GM18508 (cell line): Measurements from ENCODE around the gene HABP4.

Source experiments
- ATAC-seq: cut with Tn5 transposase; IDR thresholded peaks from one replicate; pipeline ENCODE4 v1.9.1; 2021; ENCODE audit warnings: moderate number of reproducible peaks; ENCODE audit not compliant: insufficient read depth, unreplicated experiment

HABP4 gene

DNA sequence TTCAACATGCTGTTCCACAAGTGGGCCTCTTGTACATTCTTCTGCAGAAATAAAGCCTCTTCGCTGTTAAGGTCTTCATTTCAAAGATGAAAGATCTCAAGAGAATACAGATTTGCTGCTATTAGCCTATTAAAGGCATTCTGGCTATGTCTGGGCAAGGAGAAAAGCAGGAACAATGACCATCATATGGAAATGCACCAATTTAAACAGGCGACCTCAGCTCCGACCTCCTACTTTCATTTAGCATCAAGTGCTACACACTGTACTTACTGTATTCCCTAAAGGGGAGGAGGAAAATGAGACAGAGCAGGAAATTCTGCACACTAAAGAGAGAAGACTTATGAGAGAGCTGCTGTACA lies 64.8 kb downstream of the HABP4 start:
- no peak for ATAC-seq

DNA sequence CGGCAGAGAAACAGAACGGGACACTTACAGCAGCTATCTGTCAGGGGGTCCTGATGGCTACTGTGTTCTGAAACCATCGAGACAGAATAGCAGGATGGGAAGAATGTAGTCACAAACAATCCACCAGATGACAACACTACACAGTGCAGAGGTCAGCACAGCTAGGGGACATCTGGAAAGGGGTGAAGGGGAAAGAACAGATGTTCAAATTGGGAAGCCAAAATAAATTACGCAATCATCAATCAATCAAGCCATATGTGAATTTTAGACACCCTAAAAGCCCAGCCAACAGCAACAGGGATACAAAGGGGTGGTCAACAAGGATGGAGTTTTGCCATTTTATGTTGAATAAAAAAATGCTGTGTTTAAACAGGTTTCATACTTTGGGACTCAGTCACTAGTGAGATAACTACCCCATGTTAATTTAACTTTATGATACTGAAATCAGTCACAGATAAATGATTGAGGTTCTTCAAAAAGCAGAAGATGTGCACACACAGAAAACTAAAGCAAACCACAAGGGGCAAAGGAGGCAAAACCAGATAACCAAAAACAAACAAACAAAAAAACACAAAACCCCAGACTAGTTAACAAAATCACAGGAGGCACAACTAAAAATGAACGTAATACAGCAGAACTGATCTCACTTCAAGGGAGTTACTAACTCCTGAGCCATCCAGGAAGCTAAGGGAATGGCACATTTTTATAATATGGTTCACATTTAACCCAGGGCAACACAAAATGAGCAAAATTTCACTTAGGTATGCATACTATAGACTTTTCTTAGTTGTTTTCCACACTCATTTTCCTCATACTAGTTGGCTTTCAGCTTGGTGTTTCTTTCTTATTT lies 65.9 kb downstream of the HABP4 start:
- no peak for ATAC-seq

DNA sequence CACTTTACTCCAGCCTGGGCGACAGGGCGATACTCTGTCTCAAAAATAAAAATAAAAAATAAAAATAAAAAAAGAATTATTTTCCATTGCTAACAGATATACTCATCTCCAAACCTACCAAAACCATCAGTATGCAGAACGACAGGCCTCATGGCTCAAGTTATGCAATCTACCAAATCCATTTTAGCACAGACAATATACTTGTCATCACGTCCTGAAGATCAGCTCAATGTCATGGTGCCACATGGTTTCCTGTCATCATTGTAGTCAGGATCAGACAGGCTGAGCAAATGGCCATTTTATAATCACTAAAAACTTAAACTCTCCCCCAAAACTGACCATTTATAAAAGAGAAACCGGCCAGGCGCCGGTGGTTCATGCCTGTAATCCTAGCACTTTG lies 69.1 kb downstream of the HABP4 start:
- no peak for ATAC-seq

DNA sequence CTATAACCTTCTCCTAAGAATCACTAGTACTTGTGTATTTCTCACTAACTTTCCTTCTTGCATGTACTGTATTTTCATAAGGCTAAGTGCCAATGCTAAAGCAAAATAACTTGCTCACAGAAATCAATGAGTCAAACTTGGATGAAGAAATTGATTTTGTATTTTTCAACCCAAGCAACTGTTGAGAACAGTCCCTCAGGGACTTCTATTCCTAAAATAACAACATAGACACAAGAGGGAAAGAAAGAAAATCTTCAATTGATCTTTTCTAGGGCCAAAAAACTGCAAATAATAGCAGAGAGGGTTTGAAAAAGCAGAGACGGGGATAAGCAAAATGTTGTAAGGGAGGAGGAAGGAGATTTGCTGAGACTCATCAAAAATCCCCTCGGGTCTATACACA lies 69.8 kb downstream of the HABP4 start:
- ATAC-seq, result no peak

DNA sequence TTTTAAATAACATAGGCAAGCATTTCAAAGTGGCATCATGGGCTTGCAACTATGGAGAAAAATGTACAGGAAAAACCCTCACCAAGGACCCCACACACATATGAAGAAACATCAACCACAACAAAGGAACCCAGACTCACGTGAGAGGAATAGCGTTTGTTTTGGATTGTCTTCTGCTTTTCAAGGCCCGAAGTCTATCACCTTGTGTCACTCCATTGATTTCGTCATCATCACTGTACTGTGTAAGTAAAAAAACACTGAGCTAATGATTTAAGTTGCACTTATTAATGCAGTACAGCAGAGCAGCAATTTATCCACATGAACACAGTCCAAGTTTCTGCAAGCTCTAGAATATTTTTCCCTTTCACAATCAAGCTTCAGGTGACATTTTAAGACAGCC lies 72.4 kb downstream of the HABP4 start:
- no peak for ATAC-seq

DNA sequence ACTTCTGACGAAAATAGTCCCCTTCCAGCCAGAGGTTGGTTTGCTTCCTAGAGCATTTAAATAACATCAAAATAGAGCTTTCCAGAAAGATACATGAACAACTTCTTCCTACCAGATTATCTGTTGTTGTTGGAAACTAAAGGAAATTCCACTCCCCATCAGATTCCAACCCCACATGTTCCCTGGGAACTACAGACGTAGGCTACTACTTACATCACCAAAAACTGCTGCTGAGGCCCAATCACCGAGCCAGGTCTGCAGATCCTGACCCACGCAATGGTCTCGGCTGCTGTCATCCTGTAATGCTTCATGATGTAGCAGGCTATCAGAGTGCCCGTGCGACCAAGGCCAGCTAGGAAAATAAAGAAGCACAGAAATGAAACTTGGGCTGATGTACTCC lies 73.4 kb downstream of the HABP4 start:
- ATAC-seq, result no peak

DNA sequence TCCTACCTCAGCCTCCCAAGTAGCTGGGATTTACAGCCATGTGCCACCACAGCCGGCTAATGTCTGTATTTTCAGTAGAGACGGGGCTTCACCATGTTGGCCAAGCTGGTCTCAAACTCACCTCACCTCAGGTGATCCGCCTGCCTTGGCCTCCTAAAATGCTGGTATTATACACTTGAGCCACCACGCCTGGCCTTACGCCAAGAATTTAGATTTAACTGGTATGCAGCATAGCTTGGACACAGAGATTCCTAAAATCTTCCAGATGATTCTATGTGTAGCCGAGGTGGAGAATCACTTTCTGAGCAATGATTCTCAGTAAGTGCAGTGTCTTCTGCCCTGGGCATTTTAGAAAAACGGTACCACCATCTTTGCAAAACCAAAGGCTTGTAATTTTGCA lies 74.1 kb downstream of the HABP4 start:
- no peak for ATAC-seq

DNA sequence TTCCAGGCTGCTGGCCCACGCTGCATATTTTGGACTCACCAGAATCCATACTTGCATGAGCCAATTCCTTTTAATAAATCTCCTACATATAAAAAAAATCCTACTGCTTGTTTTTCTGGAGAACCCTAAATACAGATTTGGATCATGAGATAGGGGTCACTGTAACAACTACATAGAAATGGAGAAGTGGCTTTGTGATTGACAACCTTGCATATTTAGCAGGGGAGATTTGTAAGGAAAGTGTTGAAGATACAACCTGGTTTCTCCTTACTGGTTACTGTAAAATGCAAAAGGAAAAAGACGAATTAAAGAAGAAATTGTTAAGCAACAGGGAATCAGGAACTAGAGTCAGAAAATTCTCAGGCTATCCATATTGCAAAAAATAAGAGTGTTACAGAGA lies 74.8 kb downstream of the HABP4 start:
- ATAC-seq, result no peak

DNA sequence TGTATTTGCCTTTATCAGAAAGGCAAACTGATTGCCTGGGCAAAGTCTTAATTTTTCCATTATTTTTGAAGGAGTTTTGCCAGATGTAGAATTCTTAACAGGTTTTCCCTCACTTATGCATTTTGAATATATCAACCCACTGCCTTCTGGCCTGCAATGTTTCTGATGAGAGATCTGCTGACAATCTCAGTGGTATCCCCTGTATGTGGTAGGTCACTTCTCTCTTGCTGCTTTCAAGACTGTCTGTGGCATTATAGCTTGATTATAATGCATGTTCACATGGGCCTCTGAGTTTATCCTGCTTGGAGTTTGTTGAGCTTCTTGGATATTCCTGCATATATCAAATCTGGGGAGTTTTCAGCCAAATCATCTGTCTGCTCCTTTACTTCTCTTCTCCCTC lies 82.2 kb downstream of the HABP4 start:
- no peak for ATAC-seq

DNA sequence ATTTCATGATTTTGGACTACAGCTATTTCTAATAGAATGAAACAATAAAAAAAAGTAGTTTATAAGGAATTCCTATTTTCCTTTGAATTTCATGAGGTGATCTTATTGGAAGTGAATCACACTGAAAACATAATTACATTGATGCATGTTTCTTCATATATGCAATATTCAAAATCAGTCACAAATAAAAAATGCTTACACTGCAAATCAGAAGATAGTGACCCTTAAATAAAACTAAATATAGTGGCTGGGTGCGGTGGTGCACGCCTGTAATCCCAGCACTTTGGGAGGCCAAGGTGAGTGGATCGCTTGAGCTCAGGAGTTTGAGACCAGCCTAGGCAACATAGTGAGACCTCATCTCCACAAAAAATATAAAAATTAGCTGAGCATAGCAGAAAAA lies 90.1 kb downstream of the HABP4 start:
- no peak for ATAC-seq
